SU-DHL-6 (cell line): Measurements from ENCODE around the gene LTA4H.

Source experiments
- H2AFZ ChIP-seq: fragments of 200-600 bp; sonication (generic); 2 replicates; pipeline ENCODE4 v1.6.1; 2014; ENCODE audit warnings: low read depth, mild to moderate bottlenecking, moderate library complexity, mixed read lengths, antibody characterized with exemption, low read length; ENCODE audit not compliant: severe bottlenecking
- H3F3A ChIP-seq: fragments of 200-600 bp; shearing (Covaris generic); 2 replicates; pipeline ENCODE4 v1.6.0; 2016; ENCODE audit warnings: antibody characterized with exemption, mild to moderate bottlenecking; ENCODE audit not compliant: insufficient read depth
- H3K27ac ChIP-seq: fragments of 200-600 bp; sonication (generic); 2 replicates; pipeline ENCODE4 v1.5.1; 2016; ENCODE audit warnings: low read depth, mild to moderate bottlenecking, low read length, moderate library complexity, mixed read lengths
- H3K27me3 ChIP-seq: fragments of 200-600 bp; sonication (generic), shearing (Covaris generic); 2 replicates; pipeline ENCODE4 v1.6.0; 2014; ENCODE audit warnings: mild to moderate bottlenecking, low read length
- H3K36me3 ChIP-seq: fragments of 200-600 bp; sonication (generic); 2 replicates; pipeline ENCODE4 v1.6.1; 2014; ENCODE audit warnings: mild to moderate bottlenecking, low read length, mixed read lengths
- H3K4me2 ChIP-seq: fragments of 300-600, 200-600 bp; shearing (Covaris generic), sonication (generic); 2 replicates; pipeline ENCODE4 v1.6.0; 2014; ENCODE audit warnings: low read length, low read depth, mild to moderate bottlenecking; ENCODE audit not compliant: poor library complexity, severe bottlenecking
- H3K4me3 ChIP-seq: fragments of 200-600 bp; sonication (generic); 2 replicates; pipeline ENCODE4 v1.5.1; 2014; ENCODE audit warnings: antibody characterized with exemption, low read length, mild to moderate bottlenecking, mixed read lengths; ENCODE audit not compliant: insufficient read depth, poor library complexity, severe bottlenecking
- H3K79me2 ChIP-seq: fragments of 200-600 bp; sonication (generic); 2 replicates; pipeline ENCODE4 v1.6.1; 2014; ENCODE audit warnings: mild to moderate bottlenecking, low read length, moderate library complexity; ENCODE audit not compliant: insufficient read depth
- H3K9ac ChIP-seq: fragments of 200-600 bp; sonication (generic); 2 replicates; pipeline ENCODE4 v1.7.0; 2014; ENCODE audit warnings: mild to moderate bottlenecking, low read length
- H3K9me2 ChIP-seq: fragments of 200-600 bp; sonication (generic); replicated peaks from 2 replicates; pipeline ENCODE4 v1.6.1; 2014; ENCODE audit warnings: low read length; ENCODE audit not compliant: insufficient read depth
- H3K9me3 ChIP-seq: fragments of 200-600 bp; sonication (generic); 2 replicates; pipeline ENCODE4 v1.6.1; 2014; ENCODE audit warnings: low read length, mixed read lengths; ENCODE audit not compliant: insufficient read depth
- H4K20me1 ChIP-seq: fragments of 200-600 bp; sonication (generic); 2 replicates; pipeline ENCODE4 v1.6.1; 2014; ENCODE audit warnings: low read depth, mild to moderate bottlenecking, antibody characterized with exemption, low read length, moderate library complexity, mixed read lengths
- CTCF ChIP-seq: fragments of 200-600 bp; sonication (generic); IDR thresholded peaks from one replicate; pipeline ENCODE4 v1.5.1; 2017; ENCODE audit warnings: antibody characterized with exemption, mild to moderate bottlenecking, low read length, moderate library complexity; ENCODE audit not compliant: insufficient read depth, poor library complexity, severe bottlenecking
- EZH2phosphoT487 ChIP-seq: fragments of 200-600 bp; sonication (generic), shearing (Covaris generic); conservative IDR thresholded peaks from 2 replicates; pipeline ENCODE4 v1.6.1; 2018; ENCODE audit warnings: mild to moderate bottlenecking, antibody characterized with exemption, low read length, moderate library complexity, mixed read lengths

The LTA4H gene

DNA sequence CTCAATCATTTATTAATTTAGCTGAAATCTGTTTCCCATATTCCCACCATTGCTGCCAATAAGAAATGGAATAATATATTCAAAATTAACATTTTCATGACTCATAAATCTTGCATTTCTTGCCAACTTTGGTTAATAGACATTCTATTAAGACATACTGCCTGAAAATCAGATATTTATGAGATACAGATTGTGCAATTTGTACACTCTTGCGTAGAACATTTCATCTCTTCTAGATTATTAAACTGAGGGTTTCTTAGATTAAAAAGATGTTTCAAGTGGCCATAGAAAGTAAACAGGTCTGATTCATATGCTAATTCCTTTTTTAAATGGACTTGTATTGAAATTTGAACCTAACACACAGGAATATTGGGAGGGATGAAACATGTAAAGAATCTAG, 9.1 kb downstream of the LTA4H start:
- no peaks in the 10 kb centered on the region for H4K20me1 ChIP-seq
- H3K9me2 ChIP-seq: no peaks in the 10 kb centered on the region
- peaks cover 9% of the 10 kb centered on the region for H3K79me2 ChIP-seq
- H3K27ac ChIP-seq: no peak overlapping the region
- H3K27me3 ChIP-seq: no peaks in the 10 kb centered on the region
- H3K9me3 ChIP-seq: no peaks in the 10 kb centered on the region
- no peaks in the 10 kb centered on the region for H3F3A ChIP-seq
- H3K4me3 ChIP-seq: no peak overlapping the region
- peaks cover 23% of the 10 kb centered on the region; the same call in 1 of the 2 replicates for H3K36me3 ChIP-seq
- H2AFZ ChIP-seq: no peak overlapping the region
- TF ChIP-seq EZH2phosphoT487 (no peak), CTCF (no peak)
- no peak overlapping the region for H3K9ac ChIP-seq
- no peak overlapping the region for H3K4me2 ChIP-seq

- H3K9me3 ChIP-seq: no peaks in the 10 kb centered on the region
- no peaks in the 10 kb centered on the region for H4K20me1 ChIP-seq
- H2AFZ ChIP-seq: no peak overlapping the region
- peaks cover 6% of the 10 kb centered on the region for H3K79me2 ChIP-seq
- H3F3A ChIP-seq: peaks cover 2% of the 10 kb centered on the region; the same call in 1 of the 2 replicates
- H3K4me3 ChIP-seq: no peak overlapping the region
- H3K27me3 ChIP-seq: no peaks in the 10 kb centered on the region
- H3K36me3 ChIP-seq: peaks cover 19% of the 10 kb centered on the region; the same call in 1 of the 2 replicates
- no peaks in the 10 kb centered on the region for H3K9me2 ChIP-seq
- no peak for TF ChIP-seq EZH2phosphoT487
- no peak for TF ChIP-seq CTCF
- no peak overlapping the region for H3K27ac ChIP-seq
- H3K4me2 ChIP-seq: no peak overlapping the region
- no peak overlapping the region for H3K9ac ChIP-seq
These were observed 9.9 kb downstream of the LTA4H start for GRCh38 chr12:96025518-96025917.

GRCh38 chr12:96020314-96021003, 14.9 kb downstream of the LTA4H start:
- H3K36me3 ChIP-seq: peaks cover 10% of the 10 kb centered on the region; the same call in 1 of the 2 replicates
- H3K4me3 ChIP-seq: no peak overlapping the region
- no peaks in the 10 kb centered on the region for H3K9me3 ChIP-seq
- H2AFZ ChIP-seq: no peak overlapping the region
- no peak overlapping the region for H3K9ac ChIP-seq
- peak overlapping the region; percentile 9 for H3K4me2 ChIP-seq
- H3K27me3 ChIP-seq: no peaks in the 10 kb centered on the region
- no peaks in the 10 kb centered on the region for H3K9me2 ChIP-seq
- no peaks in the 10 kb centered on the region for H4K20me1 ChIP-seq
- peaks cover 6% of the 10 kb centered on the region; the same call in 1 of the 2 replicates for H3F3A ChIP-seq
- peak overlapping the region; percentile 31 for H3K27ac ChIP-seq
- no peaks in the 10 kb centered on the region for H3K79me2 ChIP-seq
- TF ChIP-seq EZH2phosphoT487 (no peak), CTCF (no peak)
